ENCODE results near the gene SH3RF1.

SH3RF1 gene

GRCh38 chr4:169052594-169052945 is 218.2 kb downstream of the SH3RF1 start:
- H3K4me3 ChIP-seq (ENCODE audit: low read depth, low read length) = no peak overlapping the region
- TF ChIP-seq CTCF (IDR thresholded peaks at IDR 0.05; ENCODE audit: insufficient read depth, low read depth, low read length, missing control alignments) = no peak
- no peak for DNase-seq (ENCODE audit: low read depth)

GRCh38 chr4:169051761-169052593 is 218.8 kb downstream of the SH3RF1 start:
- no peak overlapping the region for H3K4me3 ChIP-seq (ENCODE audit: low read depth, low read length)
- TF ChIP-seq CTCF (IDR thresholded peaks at IDR 0.05; ENCODE audit: insufficient read depth, low read depth, low read length, missing control alignments) = no peak
- no peak for DNase-seq (ENCODE audit: low read depth)

GRCh38 chr4:169050881-169051760 is 219.6 kb downstream of the SH3RF1 start:
- no peak overlapping the region for H3K4me3 ChIP-seq (ENCODE audit: low read depth, low read length)
- TF ChIP-seq CTCF (IDR thresholded peaks at IDR 0.05; ENCODE audit: insufficient read depth, low read depth, low read length, missing control alignments) = no peak
- DNase-seq (ENCODE audit: low read depth) = no peak

GRCh38 chr4:169050284-169050683 is 220.5 kb downstream of the SH3RF1 start:
- TF ChIP-seq CTCF (IDR thresholded peaks at IDR 0.05; ENCODE audit: insufficient read depth, low read depth, low read length, missing control alignments) = no peak
- no peak overlapping the region for H3K4me3 ChIP-seq (ENCODE audit: low read depth, low read length)
- no peak for DNase-seq (ENCODE audit: low read depth)

GRCh38 chr4:169048868-169049414 is 221.8 kb downstream of the SH3RF1 start:
- no peak for DNase-seq (ENCODE audit: low read depth)
- TF ChIP-seq CTCF (IDR thresholded peaks at IDR 0.05; ENCODE audit: insufficient read depth, low read depth, low read length, missing control alignments) = no peak
- no peak overlapping the region for H3K4me3 ChIP-seq (ENCODE audit: low read depth, low read length)

GRCh38 chr4:169047956-169048355 is 222.8 kb downstream of the SH3RF1 start:
- TF ChIP-seq CTCF (IDR thresholded peaks at IDR 0.05; ENCODE audit: insufficient read depth, low read depth, low read length, missing control alignments) = no peak
- no peak for DNase-seq (ENCODE audit: low read depth)
- no peak overlapping the region for H3K4me3 ChIP-seq (ENCODE audit: low read depth, low read length)

Data from GM12865 (cell line).